Fibroblast of skin of scalp (primary cell): ENCODE results near the gene CHMP2A.
"Not testable (repeated sequence)": the region's sequence is repeated elsewhere in the genome, so short reads cannot be mapped to it uniquely, and the experiment has no call there.

ENCODE experiments used
- DNase-seq: peaks from one replicate; pipeline ENCODE4 v3.0.0-alpha.2; 2013

The CHMP2A gene

DNA sequence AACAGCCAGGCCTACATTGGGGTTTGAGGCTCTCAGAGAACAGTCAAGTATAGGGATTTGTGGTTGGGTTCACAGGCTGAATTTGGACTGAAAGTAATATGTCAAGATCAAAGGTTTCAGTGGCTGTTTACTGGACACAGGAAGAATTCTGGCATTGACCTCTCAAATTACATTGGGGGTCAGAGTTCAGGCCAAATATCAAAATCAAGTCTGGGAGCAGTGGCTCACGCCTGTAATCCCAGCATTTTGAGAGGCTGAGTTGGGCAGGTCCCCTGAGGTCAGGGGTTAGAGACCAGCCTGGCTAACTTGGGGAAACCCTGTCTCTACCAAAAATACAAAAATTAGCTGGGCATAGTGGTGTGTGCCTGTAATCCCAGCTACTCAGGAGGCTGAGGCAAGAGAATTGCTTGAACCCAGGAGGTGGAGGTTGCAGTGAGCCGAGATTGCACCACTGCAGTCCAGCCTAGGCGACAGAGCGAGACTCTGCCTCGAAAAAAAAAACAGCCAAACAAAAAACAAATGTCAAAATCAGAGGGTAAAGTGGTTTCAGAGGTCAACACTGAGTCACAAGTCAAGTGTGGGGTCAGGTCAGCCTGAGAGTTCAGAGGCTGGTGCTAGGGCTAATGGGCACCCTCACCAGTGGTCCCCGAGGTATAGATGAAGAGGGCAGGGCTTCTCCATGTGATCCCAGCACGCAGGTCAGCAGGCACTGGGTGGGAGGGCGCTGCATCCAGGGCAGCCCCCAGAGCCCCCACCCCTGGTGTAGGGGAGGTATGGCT is 44.6 kb downstream of the CHMP2A start:
- DNase-seq: no peak

DNA sequence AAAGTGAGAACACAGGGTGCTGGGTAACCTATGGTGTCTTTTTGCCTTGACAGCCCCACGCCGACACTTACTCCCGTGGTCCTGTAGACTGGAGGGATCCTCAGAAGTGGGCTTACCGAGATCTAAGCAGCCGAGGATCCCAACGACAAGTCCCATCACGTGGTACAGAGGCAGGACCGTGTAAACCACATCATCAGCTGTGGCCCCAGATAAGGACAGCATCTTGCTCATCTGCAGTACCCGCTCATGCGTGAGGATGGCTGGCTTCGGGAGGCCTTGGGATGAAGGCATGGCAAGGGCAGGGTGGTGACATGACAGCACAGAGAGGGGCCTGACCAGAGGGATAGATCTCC is 45.2 kb downstream of the CHMP2A start:
- DNase-seq: no peak

DNA sequence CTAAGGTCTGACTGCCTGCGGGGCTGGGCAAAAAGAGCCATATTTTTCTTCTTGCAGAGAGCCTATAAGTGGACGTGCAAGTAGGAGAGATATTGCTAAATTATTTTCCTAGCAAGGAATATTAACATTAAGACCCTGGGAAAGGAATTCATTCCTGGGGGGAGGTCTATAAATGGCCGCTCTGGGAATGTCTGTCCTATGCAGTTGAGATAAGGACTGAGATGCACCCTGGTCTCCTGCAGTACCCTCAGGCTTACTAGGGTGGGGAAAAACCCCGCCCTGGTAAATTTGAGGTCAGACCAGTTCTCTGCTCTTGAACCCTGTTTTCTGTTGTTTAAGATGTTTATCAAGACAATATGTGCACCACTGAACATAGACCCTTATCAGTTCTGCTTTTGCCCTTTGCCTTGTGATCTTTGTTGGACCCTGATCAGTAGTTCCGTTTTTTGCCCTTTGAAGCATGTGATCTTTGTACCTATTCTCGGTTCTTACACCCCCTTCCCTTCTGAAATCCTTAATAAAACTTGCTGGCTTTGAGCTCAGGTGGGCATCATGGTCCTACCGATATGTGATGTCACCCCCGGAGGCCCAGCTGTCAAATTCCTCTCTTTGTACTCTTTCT is 47.2 kb downstream of the CHMP2A start:
- not testable (repeated sequence) for DNase-seq
